ENCODE results near the gene TMEM267. TPM values are rescaled to one million over a fixed set of nuclear protein-coding genes. Genes with fewer than 3 reads are reported as not detected.

TMEM267 gene
- total and polyA plus RNA-seq, 2 of the 4 experiments (the other 2 are of a cell fraction): 9.2 to 12.0 TPM

Other genes with a start within 250 kb of the TMEM267 start
- 30.6 and 32.8 TPM in 2 replicates for gene HMGCS1, start 170.5 kb downstream of the TMEM267 start, total RNA-seq (2012; rRNA removed)
- gene HMGCS1, start 170.5 kb downstream of the TMEM267 start, polyA plus RNA-seq (2012; rRNA removed): 19.2 and 27.5 TPM in 2 replicates
- gene CCL28, start 71.5 kb downstream of the TMEM267 start, total RNA-seq (2012; rRNA removed): under 0.01 TPM in 2 replicates
- gene CCL28, start 71.5 kb downstream of the TMEM267 start, polyA plus RNA-seq (2012; rRNA removed): 0.02 TPM in 1 of 2 replicates, not detected in the other
- gene C5orf34, start 31.3 kb upstream of the TMEM267 start, total RNA-seq (2012; rRNA removed): 6.1 and 7.2 TPM in 2 replicates
- 3.3 TPM in 2 replicates for gene C5orf34, start 31.3 kb upstream of the TMEM267 start, polyA plus RNA-seq (2012; rRNA removed)
- gene PAIP1, start 73.2 kb upstream of the TMEM267 start, total RNA-seq (2012; rRNA removed): 101 and 123 TPM in 2 replicates
- gene PAIP1, start 73.2 kb upstream of the TMEM267 start, polyA plus RNA-seq (2012; rRNA removed): 52.9 and 59.1 TPM in 2 replicates
- gene NNT, start 119.3 kb upstream of the TMEM267 start, total RNA-seq (2012; rRNA removed): 57.2 and 58.0 TPM in 2 replicates
- gene NNT, start 119.3 kb upstream of the TMEM267 start, polyA plus RNA-seq (2012; rRNA removed): 19.5 and 23.1 TPM in 2 replicates

Measured in IMR-90 (cell line).